Lung (tissue), 12 donors: ENCODE results near the gene TNFRSF18. TPM values are rescaled to one million over a fixed set of nuclear protein-coding genes. Genes with fewer than 3 reads are reported as not detected.

Experiments used
- ATAC-seq: fragments of 200-7000 bp; cut with Tn5 transposase; one replicate; pipeline ENCODE4 v1.9.1; 2020; ENCODE audit warnings: moderate number of reproducible peaks; ENCODE audit not compliant: insufficient read depth, low FRiP score
- DNase-seq, 3 donors: peaks; one replicate each; pipeline ENCODE4 v3.0.0-alpha.2; 2013 to 2017
- H3K27ac ChIP-seq, 2 donors: one replicate each; pipeline ENCODE4 v1.5.1; 2013; ENCODE audit warnings: mild to moderate bottlenecking in 2 of 2, moderate library complexity in 2 of 2, control low read depth in 1 of 2, inconsistent platforms in 1 of 2, low read depth in 1 of 2, low read length in 1 of 2
- H3K27me3 ChIP-seq, 3 donors: one replicate each; pipeline ENCODE4 v1.5.1; 2013; ENCODE audit warnings: low read length in 2 of 3; ENCODE audit not compliant: control insufficient read depth in 3 of 3, insufficient read depth in 3 of 3
- H3K36me3 ChIP-seq, 4 donors: one replicate each; pipeline ENCODE4 v1.5.1; 2013; ENCODE audit warnings: low read length in 4 of 4, mild to moderate bottlenecking in 1 of 4, moderate library complexity in 1 of 4; ENCODE audit not compliant: control insufficient read depth in 4 of 4, insufficient read depth in 4 of 4
- H3K4me1 ChIP-seq, 5 donors: one replicate each; pipeline ENCODE4 v1.5.1; 2013; ENCODE audit warnings: low read length in 5 of 5, mild to moderate bottlenecking in 2 of 5, moderate library complexity in 1 of 5; ENCODE audit not compliant: control insufficient read depth in 5 of 5, insufficient read depth in 5 of 5
- H3K4me3 ChIP-seq: one replicate; pipeline ENCODE4 v1.5.1; 2013; ENCODE audit warnings: mild to moderate bottlenecking, control low read depth, moderate library complexity
- H3K9ac ChIP-seq, 2 donors: one replicate each; pipeline ENCODE4 v1.5.1; 2013; ENCODE audit warnings: low read length in 2 of 2, control low read depth in 1 of 2; ENCODE audit not compliant: insufficient read depth in 1 of 2
- H3K9me3 ChIP-seq, 4 donors: one replicate each; pipeline ENCODE4 v1.5.1; 2013; ENCODE audit warnings: low read length in 3 of 4, mild to moderate bottlenecking in 1 of 4, moderate library complexity in 1 of 4; ENCODE audit not compliant: control insufficient read depth in 4 of 4, insufficient read depth in 3 of 4
- CTCF ChIP-seq: IDR thresholded peaks from 2 replicates; pipeline ENCODE4 v1.5.1; 2012; ENCODE audit warnings: mild to moderate bottlenecking; ENCODE audit errors: control extremely low read depth, extremely low read depth
- WGBS, 2 donors: extraction: QIAGEN DNeasy Blood & Tissue Kit; methylation state at CpG; one replicate each; pipeline ENCODE4 v1.1.7; 2013; 5-methylcytosine and 5-hydroxymethylcytosine counted together
- polyA plus RNA-seq, 2 donors: library from polyadenylated mRNA; stranded (reverse); fragments of 200-250 nt; gene quantifications; one replicate each; pipeline ENCODE4 v1.2.1, GENCODE V29; 2013
- total RNA-seq, 2 donors: library from RNA; depleted of rRNA in 1 of 2; stranded (reverse); fragments of >200 nt in 1 of 2; gene quantifications; one replicate each; pipeline ENCODE4 v1.2.1, GENCODE V29; 2014 to 2021
- donor health status: control.
- donor health status: control.
- donor health status: Bipolar disorder and iron deficiency.
- donor health status: healthy.
- donor health status: DM: yes; HTN: yes; CAD: no.

Gene TNFRSF18
- total and polyA plus RNA-seq, 4 donors = 1.8 to 4.0 (median 2.4) TPM

DNA sequence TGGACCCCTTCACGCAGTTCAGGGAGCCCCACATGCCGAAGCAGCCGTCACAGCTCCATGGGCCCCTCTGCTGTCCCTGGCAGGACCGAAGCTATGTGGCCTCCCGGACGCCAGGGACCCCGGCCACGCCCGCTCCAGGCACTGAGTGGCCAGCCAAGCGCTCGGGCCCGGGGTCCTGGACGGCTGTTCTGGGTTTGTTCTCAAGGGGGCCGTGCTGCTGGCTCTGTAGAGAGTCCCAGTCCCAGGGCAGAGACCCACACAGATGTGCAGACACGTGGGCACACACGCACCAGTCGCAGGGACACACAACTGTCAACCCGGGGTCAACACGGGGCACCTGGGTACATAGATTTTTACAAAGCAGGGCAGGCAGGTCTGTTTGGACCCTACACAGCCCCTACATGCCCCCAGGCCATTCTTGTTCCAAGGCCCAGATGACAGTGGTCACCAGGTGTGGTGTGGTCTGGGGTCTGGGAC is 32.3 kb upstream of the TNFRSF18 start:
- peaks cover 0 to 9% (median 0%) of the 10 kb centered on the region in 5 donors for H3K4me1 ChIP-seq
- TF ChIP-seq CTCF = no peak
- H3K27me3 ChIP-seq = peaks cover 0 to 27% (median 2%) of the 10 kb centered on the region in 3 donors
- ATAC-seq = no peak
- H3K4me3 ChIP-seq = no peak overlapping the region
- no peak for DNase-seq
- peaks cover 0 to 8% (median 0%) of the 10 kb centered on the region in 4 donors for H3K9me3 ChIP-seq
- 72 to 74% methylated on average over 18 to 19 of the region's 19 CpGs for WGBS, 2 donors
- H3K27ac ChIP-seq = no peak overlapping the region
- peaks cover 0 to 3% (median under 1%) of the 10 kb centered on the region in 4 donors for H3K36me3 ChIP-seq
- H3K9ac ChIP-seq = no peak overlapping the region

- no peak for TF ChIP-seq CTCF
- Histone ChIP-seq H3K4me3 (no peak overlapping the region), H3K4me1 (peaks cover 0 to 12% (median 0%) of the 10 kb centered on the region in 5 donors), H3K9me3 (peaks cover 0 to 7% (median 0%) of the 10 kb centered on the region in 4 donors), H3K36me3 (peaks cover 0 to 6% (median under 1%) of the 10 kb centered on the region in 4 donors), H3K27ac (no peak overlapping the region), H3K27me3 (peaks cover 0 to 27% (median 0%) of the 10 kb centered on the region in 3 donors), H3K9ac (no peak overlapping the region)
- 45 to 61% methylated on average over 41 to 48 of the region's 48 CpGs for WGBS, 2 donors
- ATAC-seq (no peak), DNase-seq (peak in 1 of 3 donors; percentile 36)
Measured at GRCh38 chr1:1237874-1238701, 31.7 kb upstream of the TNFRSF18 start.

- DNase-seq = no peak
- H3K4me3 ChIP-seq = no peak overlapping the region
- H3K9ac ChIP-seq = peak overlapping the region in 1 of 2 donors; percentile 2
- H3K9me3 ChIP-seq = peaks cover 0 to 8% (median 0%) of the 10 kb centered on the region in 4 donors
- H3K4me1 ChIP-seq = peaks cover 0 to 17% (median 0%) of the 10 kb centered on the region in 5 donors
- H3K36me3 ChIP-seq = peaks cover 0 to 6% (median under 1%) of the 10 kb centered on the region in 4 donors
- no peak for ATAC-seq
- WGBS, 2 donors = 36 to 40% methylated on average over 27 to 34 of the region's 34 CpGs
- H3K27me3 ChIP-seq = peaks cover 0 to 27% (median 0%) of the 10 kb centered on the region in 3 donors
- H3K27ac ChIP-seq = no peak overlapping the region
- TF ChIP-seq CTCF = no peak
Measured at GRCh38 chr1:1236945-1237873, 30.8 kb upstream of the TNFRSF18 start.
